H1 (cell line): ENCODE data around the gene ARHGEF1. TPM values are rescaled to one million over a fixed set of nuclear protein-coding genes. Genes with fewer than 3 reads are reported as not detected.

Experiments used
- CTCF ChIA-PET: fragments of 300-600 bp; sonication (Branson Sonifier 250); formaldehyde crosslinking; loops from one replicate; lab custom pipeline; 2021; ENCODE audit not compliant: partially characterized antibody; lab: Charles Lee
- POLR2A ChIA-PET: fragments of 300-600 bp; sonication (Branson Sonifier 250); formaldehyde crosslinking; loops from one replicate; lab custom pipeline; 2021; ENCODE audit warnings: inconsistent platforms; ENCODE audit not compliant: partially characterized antibody; lab: Charles Lee
- DNase-seq, 2 experiments: peaks; one replicate each; pipeline versions ENCODE4 v3.0.0 to v3.0.0-alpha.2; 2010 to 2022; ENCODE audit warnings: low spot score in 2 of 2, low read depth in 1 of 2, mixed read lengths in 1 of 2
- FAIRE-seq: peaks from 2 replicates; lab custom pipeline; 2011; peaks lifted over from hg19 to GRCh38; lab: Jason Lieb, UNC
- H2AFZ ChIP-seq: 2 replicates; pipeline ENCODE4 v1.8.1; 2012; ENCODE audit warnings: low read length, inconsistent platforms
- H2AK5ac ChIP-seq: 2 replicates; pipeline ENCODE4 v1.6.1; 2013; ENCODE audit warnings: low read depth, low read length
- H2BK120ac ChIP-seq: replicated peaks from 2 replicates; pipeline ENCODE3; 2013; ENCODE audit warnings: low read depth, low read length, inconsistent platforms
- H2BK12ac ChIP-seq: 2 replicates; pipeline ENCODE4 v1.6.1; 2013; ENCODE audit warnings: low read depth, low read length
- H2BK15ac ChIP-seq: 2 replicates; pipeline ENCODE4 v1.6.1; 2013; ENCODE audit warnings: low read length
- H2BK20ac ChIP-seq: 2 replicates; pipeline ENCODE4 v1.6.1; 2013; ENCODE audit warnings: low read length
- H2BK5ac ChIP-seq: 2 replicates; pipeline ENCODE4 v1.6.1; 2013; ENCODE audit warnings: low read depth, low read length
- H3K14ac ChIP-seq: 2 replicates; pipeline ENCODE4 v1.6.1; 2013; ENCODE audit warnings: inconsistent platforms; ENCODE audit not compliant: insufficient read length
- H3K18ac ChIP-seq: 2 replicates; pipeline ENCODE4 v1.6.1; 2013; ENCODE audit warnings: low read length; ENCODE audit errors: extremely low read depth
- H3K23ac ChIP-seq: 2 replicates; pipeline ENCODE4 v1.6.1; 2013; ENCODE audit warnings: inconsistent platforms; ENCODE audit not compliant: insufficient read length
- H3K23me2 ChIP-seq: 2 replicates; pipeline ENCODE4 v1.6.1; 2013; ENCODE audit warnings: low read depth, low read length
- H3K27ac ChIP-seq: 2 replicates; pipeline ENCODE4 v1.6.1; 2011; ENCODE audit warnings: low read depth, low read length, inconsistent platforms
- H3K27me3 ChIP-seq, 4 experiments: replicated peaks in 1 of 4; 1 replicate in 1 of 4; 2 replicates in 3 of 4; pipeline versions ENCODE4 v1.6.1 to v1.8.1; 2011 to 2013; ENCODE audit warnings: low read length in 3 of 4, mild to moderate bottlenecking in 3 of 4, inconsistent platforms in 2 of 4, mixed read lengths in 2 of 4, moderate library complexity in 1 of 4; ENCODE audit not compliant: control insufficient read depth in 3 of 4, insufficient read depth in 3 of 4; ENCODE audit errors: extremely low read depth in 1 of 4
- H3K36me3 ChIP-seq, 4 experiments: 2 replicates each; pipeline versions ENCODE4 v1.6.1 to v1.8.1; 2011 to 2013; ENCODE audit warnings: mild to moderate bottlenecking in 4 of 4, low read length in 3 of 4, moderate library complexity in 2 of 4, control low read depth in 1 of 4, inconsistent platforms in 1 of 4; ENCODE audit not compliant: insufficient read depth in 4 of 4, control insufficient read depth in 2 of 4
- H3K4ac ChIP-seq: replicated peaks from 2 replicates; pipeline ENCODE3; 2013; ENCODE audit warnings: low read length, low read depth, mixed read lengths, inconsistent platforms; ENCODE audit not compliant: insufficient read length
- H3K4me1 ChIP-seq, 4 experiments: replicated peaks in 1 of 4; 1 replicate in 1 of 4; 2 replicates in 3 of 4; pipeline versions ENCODE4 v1.6.1 to v1.8.1; 2011 to 2013; ENCODE audit warnings: low read length in 3 of 4, inconsistent platforms in 2 of 4, mixed read lengths in 1 of 4; ENCODE audit not compliant: insufficient read depth in 4 of 4, control insufficient read depth in 3 of 4
- H3K4me2 ChIP-seq, 2 experiments: 2 replicates each; pipeline versions ENCODE4 v1.6.1 to v1.8.1; 2011 to 2013; ENCODE audit warnings: low read depth in 2 of 2, low read length in 2 of 2, control low read depth in 1 of 2, inconsistent platforms in 1 of 2, mild to moderate bottlenecking in 1 of 2; ENCODE audit not compliant: insufficient read depth in 1 of 2
- H3K4me3 ChIP-seq, 4 experiments: fragments of 200-600, 300-600 bp in 1 of 4; sonication (generic), shearing (Covaris generic), sonication (Bioruptor Twin) in 1 of 4; 2 replicates each; pipeline versions ENCODE4 v1.5.1 to v1.8.1; 2011 to 2016; ENCODE audit warnings: low read length in 4 of 4, low read depth in 3 of 4, control low read depth in 2 of 4, inconsistent platforms in 2 of 4, mild to moderate bottlenecking in 2 of 4, mixed read lengths in 1 of 4, moderate library complexity in 1 of 4; ENCODE audit not compliant: insufficient read depth in 2 of 4; ENCODE audit errors: extremely low read depth in 1 of 4
- H3K56ac ChIP-seq: replicated peaks from 2 replicates; pipeline ENCODE3; 2013; ENCODE audit warnings: low read depth, mild to moderate bottlenecking, mixed read lengths, low read length, inconsistent platforms; ENCODE audit not compliant: insufficient read length
- H3K79me1 ChIP-seq: 2 replicates; pipeline ENCODE4 v1.6.1; 2013; ENCODE audit warnings: low read depth, low read length, control low read depth
- H3K79me2 ChIP-seq, 2 experiments: 2 replicates each; pipeline versions ENCODE4 v1.6.1 to v1.8.1; 2012 to 2013; ENCODE audit warnings: low read length in 2 of 2, mild to moderate bottlenecking in 2 of 2, inconsistent platforms in 1 of 2; ENCODE audit not compliant: insufficient read depth in 2 of 2, control insufficient read depth in 1 of 2
- H3K9ac ChIP-seq, 4 experiments: replicated peaks in 1 of 4; 1 replicate in 1 of 4; 2 replicates in 3 of 4; pipeline versions ENCODE4 v1.6.1 to v1.8.1; 2011 to 2013; ENCODE audit warnings: low read depth in 3 of 4, low read length in 3 of 4, control low read depth in 2 of 4, mild to moderate bottlenecking in 2 of 4, moderate library complexity in 2 of 4, inconsistent platforms in 1 of 4; ENCODE audit errors: extremely low read depth in 1 of 4
- H3K9me3 ChIP-seq, 2 experiments: 2 replicates each; pipeline versions ENCODE4 v1.6.1 to v1.8.1; 2012 to 2013; ENCODE audit warnings: mild to moderate bottlenecking in 2 of 2, moderate library complexity in 2 of 2, control low read depth in 1 of 2, inconsistent platforms in 1 of 2, low read depth in 1 of 2, low read length in 1 of 2, mixed read lengths in 1 of 2; ENCODE audit not compliant: insufficient read depth in 2 of 2
- H4K20me1 ChIP-seq, 2 experiments: replicated peaks in 1 of 2; 2 replicates each; pipeline versions ENCODE3 to v1.8.1; 2011 to 2013; ENCODE audit warnings: inconsistent platforms in 2 of 2, low read length in 2 of 2, mild to moderate bottlenecking in 1 of 2; ENCODE audit not compliant: insufficient read depth in 2 of 2, control insufficient read depth in 1 of 2
- H4K5ac ChIP-seq: 2 replicates; pipeline ENCODE4 v1.6.1; 2013; ENCODE audit warnings: low read length, low read depth, mixed read lengths, inconsistent platforms; ENCODE audit not compliant: insufficient read length
- H4K8ac ChIP-seq: 2 replicates; pipeline ENCODE4 v1.8.0; 2013; ENCODE audit warnings: mild to moderate bottlenecking, moderate library complexity, low read length, inconsistent platforms; ENCODE audit not compliant: insufficient read depth; ENCODE audit errors: extremely low read depth
- H4K91ac ChIP-seq: replicated peaks from 2 replicates; pipeline ENCODE3; 2013; ENCODE audit warnings: low read length, mixed read lengths, inconsistent platforms; ENCODE audit not compliant: insufficient read length
- CREB1 ChIP-seq: IDR thresholded peaks from 2 replicates; pipeline ENCODE4 v1.6.1; 2012; ENCODE audit warnings: inconsistent platforms
- KDM5A ChIP-seq: fragments of 200-600 bp; IDR thresholded peaks from 2 replicates; pipeline ENCODE4 v1.7.1; 2012; ENCODE audit warnings: mild to moderate bottlenecking, low read length, inconsistent platforms, mixed read lengths
- TAF7 ChIP-seq: optimal IDR thresholded peaks from 2 replicates; pipeline ENCODE3; 2011; ENCODE audit warnings: low read depth, mild to moderate bottlenecking, inconsistent platforms, low read length, moderate library complexity, borderline replicate concordance
- WGBS, 2 experiments: shearing (Covaris generic) in 1 of 2; methylation state at CpG; one replicate each; pipeline versions ENCODE4 v1.1.6 to v1.1.7; 2013 to 2015; ENCODE audit warnings: low lambda C conversion rate in 2 of 2, mixed read lengths in 2 of 2, inconsistent platforms in 1 of 2, low coverage in 1 of 2, missing lambda C conversion rate in 1 of 2; ENCODE audit not compliant: insufficient replicate concordance in 2 of 2, insufficient coverage in 1 of 2, insufficient read length in 1 of 2; ENCODE audit errors: extremely low coverage in 1 of 2, missing lambda C conversion rate in 1 of 2; 5-methylcytosine and 5-hydroxymethylcytosine counted together
- polyA plus RNA-seq, 7 experiments: library from polyadenylated mRNA; depleted of rRNA in 3 of 7; stranded (reverse) in 5 of 7; unstranded in 2 of 7; fragments of >200 nt in 5 of 7; fragments of 200-250 nt in 2 of 7; gene quantifications; 1 replicate in 5 of 7; 2 replicates in 1 of 7; 4 replicates in 1 of 7; pipeline versions ENCODE4 v1.2.1 to v1.2.3, GENCODE V29; 2011 to 2013; ENCODE audit warnings: missing spikeins in 2 of 7, mixed read lengths in 2 of 7
- total RNA-seq: library from RNA; stranded (reverse); fragmentation: NEBNext Ultra II Directional; extraction: Animal tissue kit (Norgen Biotek cat#: 25700); gene quantifications from 2 replicates; pipeline ENCODE4 v1.2.1, GENCODE V29; 2021

ARHGEF1 gene
- total and polyA plus RNA-seq, 2 of the 8 experiments (the other 6 are each of a cell fraction or from before 2014, with no cell fraction given), result 23.0 to 49.0 TPM

GRCh38 chr19:41944336-41944735 lies 61.4 kb downstream of the ARHGEF1 start:
- H3K9me3 ChIP-seq, result no peaks in the 10 kb centered on the region
- H4K5ac ChIP-seq, result no peak overlapping the region
- H4K20me1 ChIP-seq, result no peaks in the 10 kb centered on the region
- TF ChIP-seq KDM5A (no peak), TAF7 (no peak), CREB1 (no peak)
- no peak overlapping the region; the same call in 1 of the 2 replicates for H4K8ac ChIP-seq
- FAIRE-seq (no peak), DNase-seq (no peak)
- H3K9ac ChIP-seq, result no peak overlapping the region
- no peaks in the 10 kb centered on the region; a peak in 2 of 7 replicates for H3K4me1 ChIP-seq
- no peak overlapping the region for H2AK5ac ChIP-seq
- no peak overlapping the region for H3K56ac ChIP-seq
- no peak overlapping the region for H2AFZ ChIP-seq
- peaks cover 9% of the 10 kb centered on the region; the same call in 1 of the 2 replicates for H3K23me2 ChIP-seq
- CTCF ChIA-PET, result interaction anchor here (1.3 to 8.0 kb wide), 7 partner anchors 7 to 71 kb away, joined by 3 to 51 read pairs (median 9); no protein-coding TSS in a partner anchor
- H3K4me3 ChIP-seq, result no peak overlapping the region
- POLR2A ChIA-PET, result interaction anchor here (2.0 to 5.4 kb wide), 2 partner anchors 72 to 80 kb away, joined by 8 to 26 read pairs; no protein-coding TSS in a partner anchor
- no peak overlapping the region for H2BK20ac ChIP-seq
- H3K79me1 ChIP-seq, result no peaks in the 10 kb centered on the region
- no peak overlapping the region for H3K27ac ChIP-seq
- 83% methylated on average over 2 of the region's 2 CpGs; no CpG with 5 or more reads in 1 of the 2 experiments for WGBS, 2 experiments
- H3K79me2 ChIP-seq, result no peaks in the 10 kb centered on the region
- H2BK5ac ChIP-seq, result no peak overlapping the region
- H2BK120ac ChIP-seq, result no peak overlapping the region
- no peak overlapping the region for H4K91ac ChIP-seq
- no peak overlapping the region for H3K14ac ChIP-seq
- no peak overlapping the region for H3K4me2 ChIP-seq
- no peak overlapping the region for H3K23ac ChIP-seq
- H2BK12ac ChIP-seq, result no peak overlapping the region
- H3K36me3 ChIP-seq, result no peaks in the 10 kb centered on the region
- H3K18ac ChIP-seq, result no peak overlapping the region
- peaks cover 9 to 21% (median 19%) of the 10 kb centered on the region in 4 experiments for H3K27me3 ChIP-seq
- no peak overlapping the region for H3K4ac ChIP-seq
- no peak overlapping the region for H2BK15ac ChIP-seq
